ENCODE data around the gene RIF1.
"Not testable (repeated sequence)": the region's sequence is repeated elsewhere in the genome, so short reads cannot be mapped to it uniquely, and the experiment has no call there.

The RIF1 gene

GRCh38 chr2:151421681-151422080 lies 12.0 kb downstream of the RIF1 start:
- H3K4me3 ChIP-seq (ENCODE audit: low read length); DNase-seq (ENCODE audit: low read depth, low spot score); H3K4me1 ChIP-seq (ENCODE audit: control insufficient read depth, insufficient read depth, low read length); H3K27me3 ChIP-seq (ENCODE audit: control insufficient read depth, insufficient read depth, low read length); H3K27ac ChIP-seq (ENCODE audit: low read length); H3K9me3 ChIP-seq (ENCODE audit: control insufficient read depth, insufficient read depth, low read length): not testable (repeated sequence)
- no CpG with 5 or more reads among the region's 12 CpGs for WGBS (ENCODE audit: insufficient coverage, insufficient read length)
- H3K36me3 ChIP-seq (ENCODE audit: control insufficient read depth, insufficient read depth, low read length): peaks cover 21% of the 10 kb centered on the region

- no peak overlapping the region for H3K27ac ChIP-seq (ENCODE audit: low read length)
- no CpG with 5 or more reads among the region's 3 CpGs for WGBS (ENCODE audit: insufficient coverage, insufficient read length)
- H3K9me3 ChIP-seq (ENCODE audit: control insufficient read depth, insufficient read depth, low read length): no peaks in the 10 kb centered on the region
- peaks cover 21% of the 10 kb centered on the region for H3K36me3 ChIP-seq (ENCODE audit: control insufficient read depth, insufficient read depth, low read length)
- no peak overlapping the region for H3K4me3 ChIP-seq (ENCODE audit: low read length)
- no peaks in the 10 kb centered on the region for H3K27me3 ChIP-seq (ENCODE audit: control insufficient read depth, insufficient read depth, low read length)
- H3K4me1 ChIP-seq (ENCODE audit: control insufficient read depth, insufficient read depth, low read length): no peaks in the 10 kb centered on the region
- DNase-seq (ENCODE audit: low read depth, low spot score): no peak
Measured at GRCh38 chr2:151422917-151423439, 13.3 kb downstream of the RIF1 start.

GRCh38 chr2:151423760-151424159 lies 14.1 kb downstream of the RIF1 start:
- WGBS (ENCODE audit: insufficient coverage, insufficient read length): no CpG with 5 or more reads among the region's 3 CpGs
- no peaks in the 10 kb centered on the region for H3K4me1 ChIP-seq (ENCODE audit: control insufficient read depth, insufficient read depth, low read length)
- H3K27me3 ChIP-seq (ENCODE audit: control insufficient read depth, insufficient read depth, low read length): no peaks in the 10 kb centered on the region
- H3K4me3 ChIP-seq (ENCODE audit: low read length): no peak overlapping the region
- DNase-seq (ENCODE audit: low read depth, low spot score): no peak
- no peaks in the 10 kb centered on the region for H3K9me3 ChIP-seq (ENCODE audit: control insufficient read depth, insufficient read depth, low read length)
- H3K27ac ChIP-seq (ENCODE audit: low read length): no peak overlapping the region
- peaks cover 16% of the 10 kb centered on the region for H3K36me3 ChIP-seq (ENCODE audit: control insufficient read depth, insufficient read depth, low read length)

- WGBS (ENCODE audit: insufficient coverage, insufficient read length): no CpG with 5 or more reads among the region's 3 CpGs
- H3K27ac ChIP-seq (ENCODE audit: low read length): no peak overlapping the region
- H3K4me3 ChIP-seq (ENCODE audit: low read length): no peak overlapping the region
- peaks cover 17% of the 10 kb centered on the region; the same call in 1 of the 2 replicates for H3K36me3 ChIP-seq (ENCODE audit: control insufficient read depth, insufficient read depth, low read length)
- no peaks in the 10 kb centered on the region for H3K4me1 ChIP-seq (ENCODE audit: control insufficient read depth, insufficient read depth, low read length)
- H3K27me3 ChIP-seq (ENCODE audit: control insufficient read depth, insufficient read depth, low read length): no peaks in the 10 kb centered on the region
- no peaks in the 10 kb centered on the region for H3K9me3 ChIP-seq (ENCODE audit: control insufficient read depth, insufficient read depth, low read length)
- DNase-seq (ENCODE audit: low read depth, low spot score): no peak
Measured at GRCh38 chr2:151437630-151438029, 27.9 kb downstream of the RIF1 start.

- no peak for DNase-seq (ENCODE audit: low read depth, low spot score)
- H3K4me1 ChIP-seq (ENCODE audit: control insufficient read depth, insufficient read depth, low read length): no peaks in the 10 kb centered on the region
- H3K4me3 ChIP-seq (ENCODE audit: low read length): no peak overlapping the region
- no peaks in the 10 kb centered on the region for H3K9me3 ChIP-seq (ENCODE audit: control insufficient read depth, insufficient read depth, low read length)
- peaks cover 18% of the 10 kb centered on the region; the same call in 1 of the 2 replicates for H3K36me3 ChIP-seq (ENCODE audit: control insufficient read depth, insufficient read depth, low read length)
- no peaks in the 10 kb centered on the region for H3K27me3 ChIP-seq (ENCODE audit: control insufficient read depth, insufficient read depth, low read length)
- WGBS (ENCODE audit: insufficient coverage, insufficient read length): 100% methylated on average over 2 of the region's 4 CpGs
- H3K27ac ChIP-seq (ENCODE audit: low read length): no peak overlapping the region
Measured at GRCh38 chr2:151438506-151438905, 28.8 kb downstream of the RIF1 start.

- WGBS (ENCODE audit: insufficient coverage, insufficient read length): 100% methylated on average over 1 of the region's 13 CpGs
- H3K36me3 ChIP-seq (ENCODE audit: control insufficient read depth, insufficient read depth, low read length): peaks cover 16% of the 10 kb centered on the region; the same call in 1 of the 2 replicates
Measured at GRCh38 chr2:151439127-151439526, 29.4 kb downstream of the RIF1 start.

GRCh38 chr2:151459358-151459757 lies 49.7 kb downstream of the RIF1 start:
- Histone ChIP-seq H3K27me3 (ENCODE audit: control insufficient read depth, insufficient read depth, low read length) (no peaks in the 10 kb centered on the region), H3K36me3 (ENCODE audit: control insufficient read depth, insufficient read depth, low read length) (peaks cover 6% of the 10 kb centered on the region; the same call in 1 of the 2 replicates), H3K27ac (ENCODE audit: low read length) (no peak overlapping the region), H3K4me3 (ENCODE audit: low read length) (no peak overlapping the region), H3K9me3 (ENCODE audit: control insufficient read depth, insufficient read depth, low read length) (no peaks in the 10 kb centered on the region), H3K4me1 (ENCODE audit: control insufficient read depth, insufficient read depth, low read length) (no peaks in the 10 kb centered on the region)
- DNase-seq (ENCODE audit: low read depth, low spot score): no peak
- no CpG with 5 or more reads among the region's 1 CpG for whole genome bisulfite sequencing (ENCODE audit: insufficient coverage, insufficient read length)

More at GRCh38 chr2:151439127-151439526, 29.4 kb downstream of the RIF1 start:
- no peak for DNase-seq (ENCODE audit: low read depth, low spot score)
- Histone ChIP-seq H3K27me3 (ENCODE audit: control insufficient read depth, insufficient read depth, low read length) (no peaks in the 10 kb centered on the region), H3K4me1 (ENCODE audit: control insufficient read depth, insufficient read depth, low read length) (no peaks in the 10 kb centered on the region), H3K9me3 (ENCODE audit: control insufficient read depth, insufficient read depth, low read length) (no peaks in the 10 kb centered on the region), H3K4me3 (ENCODE audit: low read length) (no peak overlapping the region), H3K27ac (ENCODE audit: low read length) (no peak overlapping the region)

- WGBS (ENCODE audit: insufficient coverage, insufficient read length): no CpG with 5 or more reads among the region's 3 CpGs
- H3K27me3 ChIP-seq (ENCODE audit: control insufficient read depth, insufficient read depth, low read length): no peaks in the 10 kb centered on the region
- H3K9me3 ChIP-seq (ENCODE audit: control insufficient read depth, insufficient read depth, low read length): no peaks in the 10 kb centered on the region
- H3K4me3 ChIP-seq (ENCODE audit: low read length): no peak overlapping the region
- peaks cover 9% of the 10 kb centered on the region; the same call in 1 of the 2 replicates for H3K36me3 ChIP-seq (ENCODE audit: control insufficient read depth, insufficient read depth, low read length)
- H3K27ac ChIP-seq (ENCODE audit: low read length): no peak overlapping the region
- no peak for DNase-seq (ENCODE audit: low read depth, low spot score)
- no peaks in the 10 kb centered on the region for H3K4me1 ChIP-seq (ENCODE audit: control insufficient read depth, insufficient read depth, low read length)
Measured at GRCh38 chr2:151465771-151466170, 56.1 kb downstream of the RIF1 start.

GRCh38 chr2:151470556-151470955 lies 60.9 kb downstream of the RIF1 start:
- no peaks in the 10 kb centered on the region for H3K27me3 ChIP-seq (ENCODE audit: control insufficient read depth, insufficient read depth, low read length)
- no peak for DNase-seq (ENCODE audit: low read depth, low spot score)
- no CpG with 5 or more reads among the region's 1 CpG for WGBS (ENCODE audit: insufficient coverage, insufficient read length)
- H3K4me3 ChIP-seq (ENCODE audit: low read length): no peak overlapping the region
- no peak overlapping the region for H3K27ac ChIP-seq (ENCODE audit: low read length)
- H3K4me1 ChIP-seq (ENCODE audit: control insufficient read depth, insufficient read depth, low read length): no peaks in the 10 kb centered on the region
- peaks cover 6% of the 10 kb centered on the region; the same call in 1 of the 2 replicates for H3K36me3 ChIP-seq (ENCODE audit: control insufficient read depth, insufficient read depth, low read length)
- no peaks in the 10 kb centered on the region for H3K9me3 ChIP-seq (ENCODE audit: control insufficient read depth, insufficient read depth, low read length)

- Histone ChIP-seq H3K36me3 (ENCODE audit: control insufficient read depth, insufficient read depth, low read length) (peaks cover 2% of the 10 kb centered on the region; the same call in 1 of the 2 replicates), H3K4me3 (ENCODE audit: low read length) (no peak overlapping the region), H3K9me3 (ENCODE audit: control insufficient read depth, insufficient read depth, low read length) (no peaks in the 10 kb centered on the region), H3K4me1 (ENCODE audit: control insufficient read depth, insufficient read depth, low read length) (no peaks in the 10 kb centered on the region), H3K27ac (ENCODE audit: low read length) (no peak overlapping the region), H3K27me3 (ENCODE audit: control insufficient read depth, insufficient read depth, low read length) (no peaks in the 10 kb centered on the region)
- no CpG with 5 or more reads among the region's 3 CpGs for WGBS (ENCODE audit: insufficient coverage, insufficient read length)
- DNase-seq (ENCODE audit: low read depth, low spot score): no peak
Measured at GRCh38 chr2:151472966-151473365, 63.3 kb downstream of the RIF1 start.

- WGBS (ENCODE audit: insufficient coverage, insufficient read length): no CpG with 5 or more reads among the region's 2 CpGs
- H3K27me3 ChIP-seq (ENCODE audit: control insufficient read depth, insufficient read depth, low read length): no peaks in the 10 kb centered on the region
- peaks cover 2% of the 10 kb centered on the region; the same call in 1 of the 2 replicates for H3K36me3 ChIP-seq (ENCODE audit: control insufficient read depth, insufficient read depth, low read length)
- no peaks in the 10 kb centered on the region for H3K4me1 ChIP-seq (ENCODE audit: control insufficient read depth, insufficient read depth, low read length)
- no peak for DNase-seq (ENCODE audit: low read depth, low spot score)
- H3K27ac ChIP-seq (ENCODE audit: low read length): no peak overlapping the region
- H3K4me3 ChIP-seq (ENCODE audit: low read length): no peak overlapping the region
- H3K9me3 ChIP-seq (ENCODE audit: control insufficient read depth, insufficient read depth, low read length): no peaks in the 10 kb centered on the region
Measured at GRCh38 chr2:151475071-151475470, 65.4 kb downstream of the RIF1 start.

Measured in iPS DF 6.9 (cell line).